SKM-1 treated with dmso at 0.1 percent for 144 hours (cell line): ENCODE data around the gene S100P.
"Not testable (repeated sequence)": the region's sequence is repeated elsewhere in the genome, so short reads cannot be mapped to it uniquely, and the experiment has no call there.

ENCODE experiments used
- DNase-seq: peaks from one replicate; lab custom pipeline; 2025; ENCODE audit not compliant: unreplicated experiment; lab: John Stamatoyannopoulos, UW

The S100P gene

DNA sequence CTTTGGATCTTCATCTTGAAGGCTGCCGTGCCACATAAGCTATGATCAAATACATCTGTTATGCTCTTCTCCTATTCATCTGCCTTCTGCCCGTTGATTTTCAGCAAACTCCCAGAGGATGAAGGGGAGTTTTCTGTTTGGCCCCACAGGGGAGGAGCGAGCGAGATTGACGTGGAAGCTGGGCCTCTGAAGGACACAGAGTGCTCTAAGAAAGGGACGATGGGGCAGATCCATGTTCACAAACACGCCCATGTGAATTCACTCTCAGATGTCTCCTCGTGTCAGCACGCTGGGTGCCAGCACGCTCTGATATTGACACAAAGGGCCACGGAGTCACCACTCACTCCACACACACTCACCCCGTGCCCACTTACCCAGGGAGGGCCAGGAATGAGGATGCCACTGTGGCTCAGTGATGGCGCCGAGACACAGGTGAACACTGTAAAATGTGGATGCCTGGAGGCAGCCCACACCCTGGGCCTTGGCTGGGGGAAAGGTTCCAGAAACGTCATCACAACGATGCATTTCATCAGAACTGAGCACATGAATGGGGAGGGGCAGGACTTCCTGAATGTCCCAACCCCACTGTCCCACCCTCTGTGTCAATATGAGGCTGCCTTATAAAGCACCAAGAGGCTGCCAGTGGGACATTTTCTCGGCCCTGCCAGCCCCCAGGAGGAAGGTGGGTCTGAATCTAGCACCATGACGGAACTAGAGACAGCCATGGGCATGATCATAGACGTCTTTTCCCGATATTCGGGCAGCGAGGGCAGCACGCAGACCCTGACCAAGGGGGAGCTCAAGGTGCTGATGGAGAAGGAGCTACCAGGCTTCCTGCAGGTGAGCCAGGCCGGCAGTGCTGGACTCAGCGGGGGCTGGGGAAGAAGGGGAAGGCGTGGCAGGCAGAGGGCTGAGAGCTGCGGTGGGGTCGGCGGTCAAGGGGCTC, at the start of gene S100P:
Gene S100P, plus strand, starts transcription at position 648 of the 946 bp plus-strand sequence. Its CDS starts 55 bp downstream, at position 703.
- DNase-seq: peak; percentile 57

DNA sequence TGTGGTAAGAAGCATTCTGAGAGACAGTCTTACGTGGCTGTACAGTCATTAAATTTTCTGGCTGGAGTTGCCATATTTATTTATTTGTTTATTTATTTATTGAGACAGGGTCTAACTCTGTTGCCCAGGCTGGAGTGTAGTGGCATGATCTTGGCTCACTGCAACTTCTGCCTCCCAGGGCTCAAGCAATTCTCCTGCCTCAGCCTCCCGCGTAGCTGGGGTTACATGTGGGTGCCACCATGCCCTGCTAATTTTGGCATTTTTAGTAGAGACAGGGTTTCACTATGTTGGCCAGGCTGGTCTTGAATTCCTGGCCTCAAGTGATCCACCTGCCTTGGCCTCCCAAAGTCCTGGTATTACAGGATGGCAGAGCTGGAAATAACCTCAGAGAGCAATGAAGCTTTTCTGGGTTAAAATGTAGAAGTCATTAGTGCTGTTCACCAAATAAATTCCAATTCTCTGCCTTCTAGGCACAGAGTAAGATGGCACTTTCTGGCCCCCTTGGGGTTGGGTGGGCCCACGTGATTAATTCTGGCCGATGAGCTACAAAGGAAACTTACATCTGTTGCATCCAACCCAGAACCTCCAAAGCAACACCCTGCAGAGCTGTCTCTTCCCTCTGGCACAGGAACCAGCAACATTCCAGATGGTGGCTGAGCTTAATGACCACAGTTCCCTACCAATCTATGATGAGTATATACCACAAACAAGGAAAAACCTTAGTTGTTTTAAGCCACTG, 48.7 kb upstream of the S100P start:
- DNase-seq: no peak

DNA sequence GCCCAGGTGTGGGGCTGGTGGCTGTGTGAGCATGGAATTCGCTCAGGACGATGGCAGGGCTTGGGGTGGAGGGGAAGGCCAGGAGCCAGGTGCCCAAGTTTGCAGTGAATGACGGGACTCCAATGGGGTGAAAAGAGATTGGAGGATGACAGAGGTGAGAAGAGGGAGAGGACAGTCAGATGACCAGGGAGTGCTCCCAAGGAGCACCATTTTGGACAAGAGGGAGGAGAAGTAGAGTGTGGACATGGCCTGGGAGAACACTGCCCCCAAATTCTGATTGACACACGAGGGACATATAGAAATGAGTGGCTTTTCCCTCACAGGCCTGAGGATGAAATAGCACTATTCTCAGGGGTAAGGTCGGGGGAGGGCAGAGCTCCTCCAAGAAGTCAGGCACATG, 46.5 kb upstream of the S100P start:
- DNase-seq: no peak

DNA sequence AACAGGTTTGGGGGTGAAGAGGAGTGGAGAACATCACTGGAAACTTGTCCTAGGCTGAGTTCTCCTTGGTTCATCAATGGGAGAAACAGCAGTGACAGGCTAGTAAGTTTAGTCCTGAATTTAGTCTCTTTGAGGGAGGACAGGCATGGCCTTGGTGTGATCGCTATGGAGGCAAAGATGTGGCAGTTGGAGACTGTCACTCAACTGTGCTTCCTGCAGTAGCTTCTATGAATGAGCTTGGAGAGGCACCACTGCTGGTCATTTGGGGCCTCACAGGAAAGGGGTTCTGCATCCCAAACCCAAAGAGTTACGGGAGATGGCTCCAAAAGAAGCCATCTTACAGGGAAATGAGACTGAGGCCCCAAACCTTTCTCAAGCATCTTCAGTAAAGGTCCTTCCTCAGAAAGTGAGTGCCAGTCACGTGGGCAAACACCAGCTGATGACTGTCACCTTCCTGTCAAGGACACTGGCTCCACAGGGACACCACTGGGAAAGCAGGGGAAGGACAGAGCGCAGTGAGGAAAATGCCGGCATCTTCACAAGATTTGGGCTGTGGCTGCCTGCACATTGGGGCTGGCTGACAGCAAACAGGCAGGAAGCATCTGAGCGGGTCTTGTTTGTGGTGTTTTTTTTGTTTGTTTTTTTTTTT, 46.0 kb upstream of the S100P start:
- DNase-seq: no peak

DNA sequence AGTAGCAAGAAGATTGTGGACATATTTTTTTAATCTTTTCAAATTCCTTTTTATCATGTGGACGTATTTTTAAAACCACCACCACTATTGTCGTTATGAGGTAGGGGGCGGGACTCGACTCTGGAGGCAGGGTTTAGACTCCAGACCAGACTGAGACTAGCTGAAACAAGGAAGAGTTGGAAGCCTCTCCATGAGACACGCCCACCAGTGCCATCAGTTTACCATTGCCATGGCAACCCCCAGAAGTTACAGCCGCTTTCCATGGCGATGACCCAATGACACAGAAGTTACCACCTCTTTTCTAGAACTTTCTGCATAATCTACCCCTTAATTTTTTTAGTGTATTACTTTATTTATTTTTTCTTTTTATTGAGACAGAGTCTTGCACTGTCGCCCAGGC, 44.5 kb upstream of the S100P start:
- no peak for DNase-seq

DNA sequence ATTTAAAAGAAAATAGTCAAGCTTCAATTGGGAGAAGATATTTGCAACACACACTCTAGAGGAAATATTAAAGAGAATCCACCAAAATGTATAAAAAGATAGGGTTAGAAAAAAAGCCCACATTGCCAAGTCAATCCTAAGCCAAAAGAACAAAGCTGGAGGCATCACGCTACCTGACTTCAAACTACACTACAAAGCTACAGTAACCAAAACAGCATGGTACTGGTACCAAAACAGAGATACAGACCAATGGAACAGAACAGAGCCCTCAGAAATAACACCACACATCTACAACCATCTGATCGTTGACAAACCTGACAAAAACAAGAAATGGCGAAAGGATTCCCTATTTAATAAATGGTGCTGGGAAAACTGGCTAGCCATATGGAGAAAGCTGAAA, 39.5 kb upstream of the S100P start:
- not testable (repeated sequence) for DNase-seq

DNA sequence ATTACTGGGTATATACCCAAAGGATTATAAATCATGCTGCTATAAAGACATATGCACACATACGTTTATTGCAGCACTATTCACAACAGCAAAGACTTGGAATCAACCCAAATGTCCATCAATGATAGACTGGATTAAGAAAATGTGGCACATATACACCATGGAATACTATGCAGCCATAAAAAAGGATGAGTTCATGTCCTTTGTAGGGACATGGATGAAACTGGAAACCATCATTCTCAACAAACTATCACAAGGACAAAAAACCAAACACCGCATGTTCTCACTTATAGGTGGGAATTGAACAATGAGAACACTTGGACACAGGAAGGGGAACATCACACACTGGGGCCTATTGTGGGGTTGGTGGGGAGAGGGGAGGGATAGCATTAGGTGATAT, 38.4 kb upstream of the S100P start:
- DNase-seq: not testable (repeated sequence)

DNA sequence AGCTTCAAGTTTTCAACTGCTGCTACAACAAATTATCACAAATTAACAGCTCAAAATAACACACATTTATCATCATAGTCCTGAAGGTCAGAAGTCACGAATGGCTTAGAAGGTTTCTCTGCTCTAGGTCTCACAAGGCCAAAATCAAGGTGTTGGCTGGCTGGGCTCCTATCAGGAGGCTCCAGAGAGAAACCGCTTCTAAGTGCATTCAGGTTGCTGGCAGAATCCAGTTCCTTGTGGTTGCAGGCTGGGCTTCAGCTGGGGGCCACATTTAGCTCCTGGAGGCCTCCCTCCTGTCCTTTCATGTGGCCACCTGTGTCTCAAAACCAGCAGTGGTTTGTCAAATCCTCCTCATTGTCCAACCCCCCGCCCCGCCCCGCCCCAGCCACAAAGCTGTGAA, 37.8 kb upstream of the S100P start:
- DNase-seq: no peak

DNA sequence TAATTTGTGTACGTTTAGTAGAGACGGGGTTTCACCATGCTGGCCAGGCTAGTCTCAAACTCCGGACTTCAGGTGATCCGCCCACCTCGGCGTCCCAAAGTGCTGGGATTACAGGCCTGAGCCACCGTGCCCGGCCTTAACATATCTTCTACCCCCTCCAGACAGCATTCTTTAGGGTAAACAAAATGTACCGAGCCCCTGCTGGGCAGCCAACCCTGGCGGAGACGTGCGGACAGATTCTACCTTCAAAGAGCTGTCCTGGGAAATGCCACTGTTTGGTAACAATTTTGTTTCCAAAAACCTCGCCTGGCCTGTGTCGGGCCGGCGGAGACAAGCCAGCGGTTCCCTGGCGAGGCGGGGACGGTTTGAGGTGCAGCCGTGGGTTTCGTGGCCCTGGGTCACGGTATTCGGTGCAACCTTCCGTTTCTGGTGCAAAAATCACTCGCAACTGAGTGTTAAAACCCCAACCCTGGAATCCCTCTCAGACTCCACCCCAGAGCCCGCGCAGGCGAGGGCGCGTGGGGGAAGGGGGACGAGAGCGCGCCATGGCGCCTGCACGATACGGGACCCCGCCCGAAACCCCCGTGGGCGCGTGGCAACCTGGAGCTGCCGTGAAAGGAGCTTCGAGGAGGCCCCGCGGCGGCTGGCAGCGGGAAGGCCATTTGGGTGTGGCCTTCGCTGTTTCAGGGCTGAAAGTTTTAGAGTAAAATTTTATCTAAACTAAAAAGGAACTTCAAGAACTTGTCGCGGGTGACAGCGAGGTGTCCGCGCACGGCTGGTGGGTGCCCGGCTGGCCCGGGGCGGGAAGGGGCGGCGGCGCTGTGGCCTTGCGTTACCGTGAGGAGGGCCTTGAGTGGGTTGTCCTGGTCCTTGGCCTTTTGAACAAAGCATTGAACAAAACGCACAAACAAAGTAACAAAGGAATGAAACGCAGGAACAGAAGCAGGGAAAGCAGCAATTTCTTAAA, 36.2 kb upstream of the S100P start:
- no peak for DNase-seq

DNA sequence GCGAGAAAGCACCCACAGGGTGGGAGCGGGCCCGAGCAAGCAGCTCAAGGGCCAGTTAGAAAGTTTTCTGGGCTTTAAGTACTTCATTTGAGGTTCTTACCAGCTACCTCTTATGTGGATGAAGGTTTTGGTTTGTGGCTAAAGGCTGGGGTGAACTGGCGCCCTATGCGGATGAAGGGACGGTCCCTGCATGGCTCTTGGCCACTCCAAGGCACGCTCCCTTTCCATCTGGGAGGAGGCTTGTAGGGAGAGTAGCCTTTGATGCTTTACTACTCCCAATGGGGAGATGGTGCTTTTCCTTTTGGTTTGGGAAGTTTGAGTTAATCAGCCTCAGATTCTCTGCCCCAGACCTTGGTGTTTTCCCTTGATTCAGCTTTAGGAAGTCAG, 35.5 kb upstream of the S100P start:
- DNase-seq: no peak

DNA sequence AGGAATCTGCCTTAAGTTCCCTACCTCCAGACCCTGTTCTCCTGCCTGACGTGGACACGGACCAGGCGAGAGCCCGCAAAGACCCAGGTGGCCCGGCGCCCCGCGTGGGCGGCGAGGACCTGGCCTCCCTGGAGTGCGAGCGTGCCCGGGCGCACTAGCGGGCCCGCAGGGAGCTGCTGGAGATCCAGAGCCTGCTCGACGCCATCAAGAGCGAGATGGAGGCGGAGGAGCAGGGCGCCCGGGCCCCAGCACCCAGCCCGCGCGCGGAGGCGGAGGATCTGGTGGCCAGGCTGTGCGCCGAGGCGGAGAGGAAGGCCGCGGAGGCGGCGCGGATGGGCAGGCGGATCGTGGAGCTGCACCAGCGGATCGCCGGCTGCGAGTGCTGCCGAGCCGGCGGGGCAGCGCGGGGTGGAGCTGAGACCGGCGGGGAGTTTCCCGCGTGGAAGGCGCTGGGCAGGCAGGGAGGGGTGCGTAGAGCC, 35.0 kb upstream of the S100P start:
- DNase-seq: no peak

DNA sequence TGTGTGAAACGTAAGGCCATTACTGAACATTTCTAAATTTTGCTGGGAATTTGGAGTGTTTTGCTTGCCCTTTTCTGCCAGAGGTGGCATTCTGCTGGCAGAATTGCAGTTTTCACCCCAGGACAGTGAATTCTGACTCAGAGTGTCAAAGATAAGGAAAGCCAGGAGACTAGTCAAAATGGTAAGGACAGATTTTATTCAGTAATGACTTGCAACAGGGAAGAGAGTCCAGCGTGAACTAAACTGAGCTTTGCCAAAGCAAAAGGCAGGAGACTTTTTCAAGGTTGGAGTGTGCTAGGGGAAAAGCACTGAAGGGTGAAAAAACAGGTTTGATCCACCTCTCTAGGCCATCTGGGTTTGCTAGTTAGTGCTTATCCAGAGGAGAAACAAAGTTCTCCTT, 33.8 kb upstream of the S100P start:
- DNase-seq: no peak

DNA sequence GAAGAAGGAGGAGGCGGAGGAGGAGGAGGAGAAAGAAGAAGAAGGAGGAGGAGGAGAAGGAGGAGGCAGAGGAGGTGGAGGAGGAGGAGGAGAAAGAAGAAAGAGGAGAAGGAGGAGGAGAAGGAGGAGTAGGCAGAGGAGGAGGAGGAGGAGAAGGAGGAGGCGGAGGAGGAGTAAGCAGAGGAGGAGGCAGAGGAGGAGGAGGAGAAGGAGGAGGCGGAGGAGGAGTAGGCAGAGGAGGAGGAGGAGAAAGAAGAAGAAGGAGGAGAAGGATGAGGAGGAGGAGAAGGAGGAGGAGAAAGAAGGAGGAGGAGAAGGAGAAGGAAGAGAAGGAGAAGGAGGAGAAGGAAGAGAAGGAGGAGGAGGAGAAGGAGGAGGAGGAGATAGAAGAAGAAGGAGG, 33.2 kb upstream of the S100P start:
- no peak for DNase-seq

DNA sequence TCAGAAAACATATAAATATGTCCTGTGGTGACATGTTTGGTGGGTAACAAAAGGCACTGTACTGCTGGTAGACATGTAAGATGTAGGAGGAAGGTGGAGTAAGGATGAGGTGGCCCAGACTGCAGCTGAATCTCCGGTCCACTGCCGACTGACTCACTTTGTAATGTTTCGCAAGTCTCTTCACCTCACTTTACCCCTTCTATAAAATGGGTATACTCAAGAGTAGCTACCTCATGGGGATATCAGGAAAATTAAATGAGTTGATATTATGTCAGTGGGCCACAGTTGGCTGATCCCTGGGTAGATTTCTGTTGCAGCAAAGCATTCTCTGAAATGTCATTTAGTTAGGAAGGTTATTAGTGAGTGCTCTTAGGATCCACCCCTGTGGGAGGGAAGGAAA, 31.1 kb upstream of the S100P start:
- DNase-seq: no peak

DNA sequence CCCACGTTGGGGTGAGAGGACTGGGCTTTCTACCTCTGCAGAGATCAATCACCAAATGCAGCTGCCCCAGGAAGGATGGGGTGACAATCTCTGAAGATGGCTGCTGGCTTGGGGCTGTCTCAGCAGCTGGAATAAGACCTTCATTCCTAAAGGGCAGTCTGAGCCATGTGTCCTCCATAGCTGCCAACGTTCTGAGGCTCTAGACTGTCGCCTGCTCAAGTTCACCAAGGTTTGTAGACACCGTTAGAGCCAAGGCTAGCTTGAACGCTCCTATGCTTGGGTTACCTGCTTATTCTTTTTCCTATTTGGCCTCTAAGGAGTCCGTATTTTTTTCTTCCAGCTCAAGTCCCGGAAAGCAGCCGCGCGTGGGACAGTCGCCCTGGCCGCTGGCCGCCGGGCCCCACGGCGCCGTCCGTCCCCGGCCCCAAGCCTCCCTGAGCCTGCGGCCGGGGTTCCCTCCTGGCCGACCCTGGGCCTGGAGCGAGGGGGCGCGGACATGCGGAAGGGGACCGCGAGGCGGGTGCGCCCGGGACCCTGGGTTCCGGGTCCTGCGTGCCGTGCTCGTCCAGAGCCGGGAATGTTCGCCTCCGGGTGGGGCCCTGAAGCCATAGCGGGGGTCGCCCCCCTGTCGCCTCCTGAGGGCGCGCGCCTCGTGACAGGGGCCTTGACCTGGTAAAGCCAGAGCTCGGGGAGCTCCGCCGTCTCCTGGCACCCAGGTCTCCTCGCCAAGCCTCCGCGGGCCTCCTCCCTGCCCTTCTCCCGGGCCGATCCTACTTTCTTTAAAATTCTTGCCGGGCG, 29.9 kb upstream of the S100P start:
- no peak for DNase-seq

DNA sequence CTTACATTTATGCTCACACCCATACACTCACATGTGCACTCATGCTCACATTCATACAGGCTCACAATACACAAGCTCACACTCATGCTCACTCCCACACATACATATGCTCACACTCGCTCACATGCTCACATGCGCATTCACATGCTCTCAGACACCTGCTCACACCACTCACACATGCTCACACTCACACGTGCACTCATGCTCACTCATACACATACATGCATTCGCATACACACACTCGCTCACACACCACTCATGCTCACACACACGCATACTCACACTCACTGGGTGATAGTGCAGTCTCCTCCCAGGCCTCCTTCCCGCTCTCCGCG, 28.4 kb upstream of the S100P start:
- DNase-seq: no peak

DNA sequence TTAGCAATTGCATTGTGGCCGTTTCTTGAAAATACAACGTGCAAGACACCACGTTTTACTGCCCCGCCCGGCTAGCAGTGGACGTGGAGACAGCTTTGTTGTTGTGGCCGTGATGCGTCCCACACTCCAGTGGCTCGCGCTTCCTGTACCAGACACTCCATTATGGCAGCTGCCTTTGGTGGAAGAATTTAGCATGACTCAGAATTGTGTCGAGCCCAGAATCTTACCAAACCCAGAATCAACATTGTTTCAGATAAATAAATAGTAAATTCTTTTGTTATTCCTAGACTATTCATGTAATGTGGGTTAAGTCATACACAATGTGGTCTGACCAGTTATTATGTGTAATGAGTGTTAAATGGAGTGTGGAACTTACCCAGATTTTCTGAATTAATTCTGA, 25.3 kb upstream of the S100P start:
- no peak for DNase-seq

DNA sequence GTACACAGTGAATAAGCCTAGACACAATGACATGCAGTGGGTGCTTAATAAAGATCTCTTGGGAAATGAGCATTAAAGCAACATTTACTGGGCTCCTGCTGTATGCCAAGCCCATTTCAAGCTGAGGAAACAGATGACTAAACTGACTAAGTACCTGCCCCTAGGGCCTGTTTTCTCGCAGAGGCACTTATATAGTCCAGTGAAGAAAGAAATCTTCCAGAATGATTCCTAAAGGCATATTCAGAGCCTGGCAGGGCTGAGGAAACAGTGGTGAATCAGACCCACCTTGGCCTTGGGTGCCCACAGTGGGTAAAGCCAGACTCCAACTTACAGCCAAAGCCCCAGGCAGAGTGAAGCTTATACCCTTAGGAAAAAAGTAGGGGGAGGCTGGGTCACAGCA, 22.0 kb upstream of the S100P start:
- no peak for DNase-seq

DNA sequence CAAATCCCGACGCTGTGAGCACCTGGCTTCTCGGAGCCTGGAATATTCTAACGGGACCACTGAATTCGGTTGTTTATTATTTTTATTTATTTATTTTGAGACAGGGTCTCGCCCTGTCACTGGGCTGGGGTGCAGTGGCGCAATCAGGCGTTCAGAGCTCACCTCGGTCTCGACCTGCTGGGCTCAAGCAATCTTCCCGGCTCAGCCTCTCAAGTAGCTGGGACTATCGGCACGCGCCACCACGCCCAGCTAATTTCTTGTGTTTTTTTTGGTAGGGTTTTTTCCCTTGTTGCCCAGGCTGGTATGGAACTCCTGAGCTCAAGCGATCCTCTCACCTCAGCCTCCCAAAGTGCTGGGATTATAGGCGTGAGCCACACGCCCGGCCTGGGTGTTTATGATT, 21.5 kb upstream of the S100P start:
- DNase-seq: no peak
